OCI-LY3 (cell line): ENCODE measurements around the gene BLID.

Experiments
- CTCF ChIP-seq: fragments of 200-600, 300-600 bp; sonication (generic); IDR thresholded peaks from 2 replicates; pipeline ENCODE4 v1.5.1; 2014; ENCODE audit warnings: antibody characterized with exemption, low read length, low read depth
- EZH2phosphoT487 ChIP-seq: fragments of 200-600 bp; shearing (Covaris generic); IDR thresholded peaks from 2 replicates; pipeline ENCODE4 v1.6.1; 2018; ENCODE audit warnings: antibody characterized with exemption, mixed run types, low read depth

- no peak for TF ChIP-seq CTCF
- no peak for TF ChIP-seq EZH2phosphoT487
These were observed 38.2 kb upstream of the BLID start for GRCh38 chr11:122154227-122154626.
